A673 (cell line): ENCODE data around the gene SORCS1. TPM values are rescaled to one million over a fixed set of nuclear protein-coding genes. Genes with fewer than 3 reads are reported as not detected.

Experiments used
- BruUV-seq: library from RNA; stranded (reverse); fragments of 400-500 nt; replicated peaks from 2 replicates; lab custom pipeline; 2021; lab: Mats Ljungman, UMichigan
- CTCF ChIA-PET: fragments of 300-600 bp; sonication (Branson Sonifier 250); formaldehyde crosslinking; loops from one replicate; lab custom pipeline; 2022; ENCODE audit warnings: antibody characterized with exemption; lab: Charles Lee
- POLR2A ChIA-PET: fragments of 300-600 bp; sonication (Branson Sonifier 250); formaldehyde crosslinking; loops from one replicate; lab custom pipeline; 2022; ENCODE audit warnings: antibody characterized with exemption; ENCODE audit not compliant: low non-redundant PET; lab: Charles Lee
- DNase-seq: peaks from one replicate; pipeline ENCODE4 v3.0.0-alpha.2; 2015; ENCODE audit warnings: low spot score
- H3K27ac ChIP-seq: fragments of 200-600 bp; sonication (generic); 2 replicates; pipeline ENCODE4 v1.5.1; 2016; ENCODE audit warnings: mixed run types, low read depth, mild to moderate bottlenecking, mixed read lengths, antibody characterized with exemption, low read length; ENCODE audit not compliant: poor library complexity, severe bottlenecking
- H3K27me3 ChIP-seq: fragments of 200-600 bp; sonication (generic); replicated peaks from 2 replicates; pipeline ENCODE4 v1.6.1; 2017; ENCODE audit warnings: mixed run types, low read depth, mild to moderate bottlenecking, mixed read lengths, antibody characterized with exemption, low read length; ENCODE audit not compliant: insufficient read depth, poor library complexity
- H3K36me3 ChIP-seq: fragments of 200-600 bp; sonication (generic); 2 replicates; pipeline ENCODE4 v1.6.1; 2016; ENCODE audit warnings: mixed run types, mild to moderate bottlenecking, mixed read lengths, antibody characterized with exemption, low read length; ENCODE audit not compliant: insufficient read depth, poor library complexity, severe bottlenecking
- H3K4me1 ChIP-seq: fragments of 200-600 bp; sonication (generic); 2 replicates; pipeline ENCODE4 v1.6.1; 2017; ENCODE audit warnings: mixed run types, mild to moderate bottlenecking, mixed read lengths, antibody characterized with exemption, low read length; ENCODE audit not compliant: insufficient read depth, poor library complexity, severe bottlenecking
- H3K4me3 ChIP-seq: fragments of 200-600 bp; sonication (generic); 2 replicates; pipeline ENCODE4 v1.5.1; 2016; ENCODE audit warnings: low read depth, mixed run types, mild to moderate bottlenecking, mixed read lengths, low read length; ENCODE audit not compliant: poor library complexity, severe bottlenecking
- H3K9me3 ChIP-seq: fragments of 200-600 bp; sonication (generic); 2 replicates; pipeline ENCODE4 v1.6.1; 2016; ENCODE audit warnings: mixed run types, low read depth, mild to moderate bottlenecking, mixed read lengths, antibody characterized with exemption, low read length; ENCODE audit not compliant: poor library complexity, severe bottlenecking
- CTCF ChIP-seq: fragments of 300-800, 200-600 bp; sonication (generic); conservative IDR thresholded peaks from 2 replicates; pipeline ENCODE4 v1.5.1; 2017; ENCODE audit warnings: low read depth, mild to moderate bottlenecking, antibody characterized with exemption, low read length, moderate library complexity, mixed read lengths
- EZH2 ChIP-seq: fragments of 200-600 bp; sonication (generic); IDR thresholded peaks from 2 replicates; pipeline ENCODE4 v1.6.1; 2017; ENCODE audit warnings: borderline replicate concordance, low read depth, mild to moderate bottlenecking, mixed read lengths, antibody characterized with exemption, low read length; ENCODE audit not compliant: poor library complexity, severe bottlenecking
- intact Hi-C: fragments of 100-400 bp; cut with micrococcal nuclease; formaldehyde crosslinking; loops from one replicate; pipeline ENCODE4 v1.10.0; 2022; ENCODE audit not compliant: unreplicated experiment
- total RNA-seq: library from RNA; stranded (reverse); gene quantifications from 2 replicates; pipeline ENCODE4 v1.2.3, GENCODE V29; 2021

Gene SORCS1
- total RNA-seq, 1 experiment from 2014 or later, result 0.34 TPM

- intact Hi-C loops, result no loop called here
- TF ChIP-seq CTCF, result no peak
- TF ChIP-seq EZH2, result no peak
- no peak overlapping the region for H3K4me3 ChIP-seq
- ChIA-PET CTCF (no interaction called here), POLR2A (no interaction called here)
- H3K9me3 ChIP-seq, result no peaks in the 10 kb centered on the region
- DNase-seq, result no peak
- BruUV-seq, result no TSS peak
- H3K4me1 ChIP-seq, result peaks cover 9% of the 10 kb centered on the region
- H3K36me3 ChIP-seq, result no peaks in the 10 kb centered on the region
- no peaks in the 10 kb centered on the region for H3K27me3 ChIP-seq
- H3K27ac ChIP-seq, result no peak overlapping the region
Measured at GRCh38 chr10:106904209-106904608, 260.3 kb downstream of the SORCS1 start.

DNA sequence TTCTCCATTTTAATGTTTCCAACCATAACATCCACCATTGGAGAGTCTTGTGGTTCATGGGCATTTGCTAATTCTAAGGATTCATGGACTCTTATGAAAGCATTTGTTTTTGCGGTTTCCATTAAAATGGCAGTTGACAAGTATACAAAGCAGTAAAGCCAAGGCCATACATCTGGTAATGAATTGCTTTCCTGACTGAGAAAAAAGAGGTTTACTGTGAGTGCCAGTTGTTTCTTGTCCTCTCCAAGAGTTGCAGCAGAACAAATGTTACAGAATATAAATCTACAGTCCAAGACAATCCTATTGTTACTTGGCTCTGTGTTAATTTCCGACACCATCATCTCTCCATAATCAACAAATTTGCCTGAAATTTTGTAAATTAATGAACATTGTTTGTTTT, 261.3 kb downstream of the SORCS1 start:
- no peak for DNase-seq
- H3K36me3 ChIP-seq, result no peaks in the 10 kb centered on the region
- no TSS peak for BruUV-seq
- H3K4me1 ChIP-seq, result peaks cover 13% of the 10 kb centered on the region
- TF ChIP-seq EZH2 (no peak), CTCF (no peak)
- ChIA-PET POLR2A (no interaction called here), CTCF (no interaction called here)
- intact Hi-C loops, result no loop called here
- H3K27me3 ChIP-seq, result no peaks in the 10 kb centered on the region
- no peaks in the 10 kb centered on the region for H3K9me3 ChIP-seq
- no peak overlapping the region for H3K4me3 ChIP-seq
- no peak overlapping the region for H3K27ac ChIP-seq

DNA sequence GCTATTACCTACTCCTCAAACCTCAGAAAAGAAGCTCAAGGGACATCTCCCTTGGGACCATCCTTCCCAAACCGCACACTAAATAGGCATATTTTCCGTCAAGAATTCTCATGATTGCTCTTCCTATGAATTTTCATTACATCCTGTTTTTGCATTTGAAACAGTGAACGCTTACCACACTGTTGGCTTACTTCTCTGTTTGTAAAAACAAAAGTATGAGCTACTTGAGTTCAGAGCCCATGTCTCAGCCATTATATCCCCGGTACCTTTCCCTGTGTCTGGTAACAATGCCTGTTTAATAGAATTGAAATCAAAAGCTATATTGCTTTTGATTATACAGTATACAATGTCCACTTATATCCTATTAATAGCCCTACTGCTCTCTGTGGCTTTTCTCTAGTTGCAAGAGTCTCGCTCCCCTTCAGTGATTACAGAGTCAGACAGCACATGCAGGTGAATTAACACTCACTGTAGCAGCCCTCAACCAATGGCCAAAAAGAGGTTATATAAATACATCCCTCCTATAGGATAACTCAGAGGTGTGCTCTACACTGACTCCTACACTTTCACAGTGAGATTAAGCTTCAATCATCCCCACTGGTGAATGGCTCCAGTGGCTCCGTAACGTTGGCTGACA, 264.4 kb downstream of the SORCS1 start:
- no peaks in the 10 kb centered on the region for H3K36me3 ChIP-seq
- no peak overlapping the region for H3K27ac ChIP-seq
- no peaks in the 10 kb centered on the region for H3K9me3 ChIP-seq
- CTCF ChIA-PET, result no interaction called here
- POLR2A ChIA-PET, result no interaction called here
- no peak for TF ChIP-seq CTCF
- no peak for TF ChIP-seq EZH2
- H3K4me3 ChIP-seq, result no peak overlapping the region
- no TSS peak for BruUV-seq
- peak; percentile 41 for DNase-seq
- peaks cover 13% of the 10 kb centered on the region for H3K4me1 ChIP-seq
- intact Hi-C loops, result no loop called here
- no peaks in the 10 kb centered on the region for H3K27me3 ChIP-seq
